Stimulated activated CD8-positive, alpha-beta memory T cell treated with anti-CD3 and anti-CD28 coated beads, Interleukin-4, amount 100 ng/mL, for 4 hours (primary cell): ENCODE results near the gene TRMT6.

Experiments
- DNase-seq, 2 donors: peaks; one replicate each; pipeline ENCODE4 v3.0.0-alpha.2; 2020; ENCODE audit warnings: low read depth in 2 of 2, low spot score in 1 of 2

Gene TRMT6

DNA sequence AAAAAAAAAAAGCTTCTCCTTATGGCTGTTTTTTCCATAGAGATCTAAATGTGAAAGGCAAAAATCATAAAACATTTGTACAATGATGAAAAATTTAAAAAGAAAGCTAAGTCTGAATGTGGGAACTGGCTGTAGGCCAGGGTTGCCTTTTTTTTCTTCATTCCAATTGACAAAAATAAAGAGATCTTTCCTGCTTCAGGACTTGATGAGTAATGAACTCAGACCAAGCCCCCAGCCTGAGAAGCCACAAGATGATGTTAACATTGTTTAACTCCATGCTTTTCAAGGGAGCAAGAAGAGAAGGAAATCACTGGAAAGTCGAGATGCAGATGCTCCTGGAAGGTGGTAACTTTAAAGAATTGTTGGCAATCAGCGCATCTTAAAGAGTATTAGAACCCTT lies 41.4 kb downstream of the TRMT6 start:
- no peak for DNase-seq

DNA sequence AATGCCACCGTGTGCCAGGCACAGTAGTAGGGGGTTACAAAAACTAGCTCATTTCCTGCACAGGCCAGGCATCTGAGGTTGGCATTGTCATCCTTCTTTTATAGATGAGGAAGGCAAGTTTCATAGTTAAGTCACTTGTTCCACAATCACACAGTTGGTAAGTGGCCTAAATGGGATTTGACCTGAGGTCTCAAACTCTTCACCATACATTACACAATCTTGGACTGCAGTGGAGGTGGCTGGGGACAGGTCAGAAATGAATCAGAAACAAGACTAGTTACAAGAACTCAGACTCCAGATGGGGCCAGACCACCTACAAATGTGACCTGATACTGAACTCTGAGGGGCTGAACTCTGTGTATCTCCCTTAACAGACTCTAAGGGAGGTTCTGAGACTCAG lies 49.4 kb downstream of the TRMT6 start:
- DNase-seq = no peak

DNA sequence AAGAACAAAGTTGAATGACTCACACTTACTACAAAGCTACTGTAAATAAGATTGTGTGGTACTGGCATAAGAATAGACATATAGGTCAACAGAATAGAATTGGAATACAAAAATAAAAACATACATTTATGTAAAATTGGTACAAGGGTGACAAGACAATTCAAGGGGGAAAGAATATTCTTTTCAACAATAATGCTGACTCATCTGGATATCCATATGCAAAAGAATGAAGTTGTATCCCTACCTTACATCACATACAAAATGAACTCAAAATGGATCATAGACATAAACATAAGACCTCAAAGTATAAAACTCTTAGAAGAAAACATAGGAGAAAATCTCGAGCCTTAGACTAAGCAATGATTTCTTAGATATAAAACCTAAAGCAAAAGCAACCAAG lies 50.9 kb downstream of the TRMT6 start:
- no peak for DNase-seq

DNA sequence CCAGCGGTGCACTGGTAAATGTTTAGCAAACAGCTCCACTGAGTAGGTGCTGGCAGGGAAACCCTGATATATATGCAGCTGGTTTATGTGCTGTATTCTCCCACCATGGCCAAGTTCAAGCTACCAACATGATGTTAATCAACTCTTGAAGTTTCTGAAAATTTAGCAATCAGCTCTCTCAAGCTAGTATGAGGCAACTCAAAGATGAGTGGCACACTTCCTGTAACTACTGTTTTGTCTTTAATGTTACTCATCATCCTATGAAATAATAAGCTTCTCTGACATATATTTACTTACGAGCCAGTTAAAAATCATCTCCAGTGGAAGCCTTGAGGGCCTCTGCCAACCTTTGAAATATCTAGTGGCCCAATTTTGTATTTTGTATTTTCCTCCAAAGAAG lies 54.7 kb downstream of the TRMT6 start:
- DNase-seq = no peak

DNA sequence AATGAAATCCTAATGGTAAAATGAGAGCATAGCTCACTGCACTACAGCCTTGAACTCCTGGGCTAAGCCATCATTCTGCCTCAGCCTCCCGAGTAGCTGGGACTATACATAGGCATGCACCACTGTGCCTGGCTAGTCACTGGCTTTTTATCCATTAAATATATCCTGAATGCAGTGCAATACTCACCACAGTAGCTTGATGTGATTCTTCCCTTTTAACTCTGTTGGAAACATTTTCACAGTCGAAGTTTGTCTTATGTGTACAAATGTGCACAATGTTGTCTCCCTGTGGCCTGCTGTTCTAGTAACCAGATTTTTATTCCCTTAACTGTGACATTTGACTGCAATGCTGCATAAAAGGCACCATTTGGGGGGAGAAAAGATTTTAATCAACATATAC lies 56.7 kb downstream of the TRMT6 start:
- no peak for DNase-seq

DNA sequence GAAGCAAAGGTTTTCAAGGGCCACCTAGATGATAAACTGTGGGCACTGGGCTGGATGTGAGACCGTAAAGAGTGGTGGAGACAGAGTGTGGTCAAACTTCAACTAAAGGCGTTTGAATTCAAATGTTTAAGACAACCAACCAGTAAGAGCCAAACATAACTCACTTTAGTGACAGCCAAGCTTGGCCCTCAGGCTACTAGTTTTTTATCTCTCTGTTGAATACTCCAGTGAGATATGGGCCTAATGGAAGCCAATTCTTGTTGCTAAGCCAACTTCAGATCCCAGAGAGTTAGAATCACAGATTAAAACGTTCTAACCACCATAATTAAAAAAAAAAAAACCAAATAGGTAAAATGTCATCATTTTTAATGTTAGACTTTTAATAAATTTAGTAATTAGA lies 57.3 kb downstream of the TRMT6 start:
- DNase-seq = no peak

DNA sequence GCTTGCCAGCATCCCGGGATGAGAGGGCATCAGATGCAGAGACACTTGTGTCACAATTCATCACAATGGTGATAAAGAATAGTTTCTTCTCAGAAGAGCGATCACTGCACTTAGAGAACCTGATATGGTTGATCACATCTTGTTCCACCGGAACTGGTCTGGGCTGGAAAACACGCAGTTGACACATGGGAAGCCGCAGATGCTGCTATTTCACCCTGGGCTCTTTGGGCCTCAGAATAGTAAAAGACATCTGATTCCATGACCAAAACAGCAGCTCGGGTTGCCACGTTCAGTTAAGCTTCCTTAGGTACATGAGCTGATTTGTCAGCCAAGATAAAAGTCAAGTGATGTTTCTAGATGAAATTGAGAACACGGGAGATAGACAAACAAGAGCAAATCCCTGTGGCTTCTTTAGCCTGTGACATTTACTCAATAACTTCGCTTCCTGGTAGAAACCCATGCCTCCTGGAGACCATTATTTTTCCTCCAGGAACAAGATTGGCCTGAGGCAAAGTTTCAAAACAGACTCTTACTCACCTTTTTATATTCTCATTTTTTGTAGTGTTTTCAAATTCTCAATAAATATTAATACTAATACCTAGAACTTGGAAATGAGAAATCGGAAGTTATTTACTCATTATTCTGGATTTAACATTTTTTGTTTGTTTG lies 59.4 kb downstream of the TRMT6 start:
- DNase-seq = no peak

DNA sequence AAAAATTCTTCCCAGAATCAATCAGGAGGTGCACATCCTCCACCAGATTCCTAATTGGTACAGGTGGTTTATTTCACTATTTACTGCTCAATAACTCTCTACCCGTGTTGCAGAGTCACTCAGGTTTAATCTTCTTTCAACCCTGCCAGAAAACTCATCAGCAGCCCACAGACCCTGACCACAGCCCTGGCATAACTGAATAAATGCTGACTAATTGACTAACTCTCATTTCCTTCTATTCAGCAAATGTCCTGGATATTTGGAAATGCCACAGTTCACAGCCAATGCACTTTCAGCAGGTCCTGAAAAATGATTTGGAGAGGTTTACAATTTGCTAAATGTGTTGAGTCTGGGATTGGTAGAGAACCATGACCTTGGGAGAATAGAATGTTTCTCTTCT lies 62.3 kb downstream of the TRMT6 start:
- DNase-seq = no peak

DNA sequence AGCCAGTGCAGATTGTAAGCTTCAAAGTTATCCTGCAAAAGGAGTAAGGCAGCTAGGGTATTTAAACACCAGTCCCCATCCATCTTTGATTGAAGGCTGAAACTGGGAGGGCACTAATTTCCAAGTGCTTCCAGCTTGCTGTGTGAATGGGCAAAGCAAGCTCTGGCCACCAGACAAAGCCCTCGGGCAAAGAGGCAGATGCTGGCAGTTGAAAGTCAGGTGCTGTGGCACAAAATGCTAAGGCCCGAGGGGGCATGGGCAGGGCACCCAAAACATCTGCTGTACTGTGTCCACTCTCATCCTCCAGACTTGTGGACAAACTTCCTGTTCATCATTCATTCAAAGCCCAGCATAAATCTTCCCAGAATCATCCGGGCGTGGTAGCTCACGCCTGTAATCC lies 62.9 kb downstream of the TRMT6 start:
- no peak for DNase-seq
